Activated CD4-positive, CD25-positive, alpha-beta regulatory T cell treated with anti-CD3 and anti-CD28 coated beads, Interleukin-2, amount 50 U/mL, for 72 hours (primary cell): ENCODE data around the gene FMOD.
"Not testable (repeated sequence)": the region's sequence is repeated elsewhere in the genome, so short reads cannot be mapped to it uniquely, and the experiment has no call there.

ENCODE experiments used
- DNase-seq: peaks from one replicate; pipeline ENCODE4 v3.0.0; 2021

FMOD gene

GRCh38 chr1:203325418-203326091 lies 25.4 kb downstream of the FMOD start:
- DNase-seq: no peak

GRCh38 chr1:203325026-203325417 lies 25.9 kb downstream of the FMOD start:
- DNase-seq: peak; percentile 47

- DNase-seq: no peak
Observed at GRCh38 chr1:203324105-203325025, 26.6 kb downstream of the FMOD start.

- DNase-seq: no peak
Observed at GRCh38 chr1:203323587-203323986, 27.3 kb downstream of the FMOD start.

- no peak for DNase-seq
Observed at GRCh38 chr1:203322500-203323179, 28.3 kb downstream of the FMOD start.

- DNase-seq: no peak
Observed at GRCh38 chr1:203321273-203322052, 29.5 kb downstream of the FMOD start.

- DNase-seq: no peak
Observed at GRCh38 chr1:203320591-203321272, 30.2 kb downstream of the FMOD start.

- no peak for DNase-seq
Observed at GRCh38 chr1:203318229-203318517, 32.7 kb downstream of the FMOD start.

- DNase-seq: no peak
Observed at GRCh38 chr1:203317429-203318228, 33.3 kb downstream of the FMOD start.

- DNase-seq: no peak
Observed at GRCh38 chr1:203316626-203317093, 34.3 kb downstream of the FMOD start.

GRCh38 chr1:203314025-203314759 lies 36.7 kb downstream of the FMOD start:
- DNase-seq: not testable (repeated sequence)

- no peak for DNase-seq
Observed at GRCh38 chr1:203311368-203312301, 39.3 kb downstream of the FMOD start.

GRCh38 chr1:203308923-203309331 lies 42.0 kb downstream of the FMOD start:
- DNase-seq: no peak

- no peak for DNase-seq
Observed at GRCh38 chr1:203308328-203308922, 42.5 kb downstream of the FMOD start.

GRCh38 chr1:203307641-203308126 lies 43.2 kb downstream of the FMOD start:
- no peak for DNase-seq

GRCh38 chr1:203306965-203307541 lies 43.9 kb downstream of the FMOD start:
- DNase-seq: peak; percentile 53

GRCh38 chr1:203306089-203306964 lies 44.6 kb downstream of the FMOD start:
- no peak for DNase-seq

GRCh38 chr1:203305809-203306088 lies 45.2 kb downstream of the FMOD start:
- DNase-seq: no peak
